MCF 10A (cell line): ENCODE data around the gene SLC6A6. TPM values are rescaled to one million over a fixed set of nuclear protein-coding genes. Genes with fewer than 3 reads are reported as not detected.

Experiments used
- BruUV-seq: library from RNA; stranded (reverse); fragments of 400-500 nt; replicated peaks from 2 replicates; lab custom pipeline; 2021; lab: Mats Ljungman, UMichigan
- CTCF ChIA-PET: fragments of 300-600 bp; sonication (Branson Sonifier 250); formaldehyde crosslinking; extraction: SDS; loops from one replicate; lab custom pipeline; 2021; ENCODE audit warnings: antibody characterized with exemption, inconsistent platforms; lab: Yijun Ruan, JAX
- POLR2A ChIA-PET: fragments of 300-600, 350-650 bp; sonication (Branson Sonifier 250); formaldehyde crosslinking; extraction: SDS; loops from one replicate; lab custom pipeline; 2020; ENCODE audit warnings: antibody characterized with exemption, inconsistent platforms; lab: Yijun Ruan, JAX
- DNase-seq: peaks from one replicate; pipeline ENCODE4 v3.0.0-alpha.2; 2018; ENCODE audit not compliant: unreplicated experiment
- H3K27ac Mint-ChIP-seq: one replicate; pipeline ENCODE4 v1.8.0; 2022; ENCODE audit warnings: mild to moderate bottlenecking, low read depth, mixed read lengths; ENCODE audit not compliant: unreplicated experiment
- H3K27me3 Mint-ChIP-seq: one replicate; pipeline ENCODE4 v1.8.0; 2022; ENCODE audit warnings: mixed read lengths; ENCODE audit not compliant: insufficient read depth, unreplicated experiment
- H3K36me3 Mint-ChIP-seq: one replicate; pipeline ENCODE4 v1.8.0; 2022; ENCODE audit warnings: mild to moderate bottlenecking, moderate library complexity, mixed read lengths; ENCODE audit not compliant: insufficient read depth, unreplicated experiment
- H3K4me1 Mint-ChIP-seq: one replicate; pipeline ENCODE4 v1.8.0; 2022; ENCODE audit warnings: mixed read lengths; ENCODE audit not compliant: insufficient read depth, unreplicated experiment
- H3K4me3 Mint-ChIP-seq: one replicate; pipeline ENCODE4 v1.8.0; 2022; ENCODE audit warnings: mild to moderate bottlenecking, moderate library complexity, mixed read lengths; ENCODE audit not compliant: unreplicated experiment
- H3K9me3 Mint-ChIP-seq: one replicate; pipeline ENCODE4 v1.8.0; 2022; ENCODE audit warnings: mixed read lengths; ENCODE audit not compliant: unreplicated experiment
- CTCF ChIP-seq: fragments of 200-600 bp; IDR thresholded peaks from one replicate; pipeline ENCODE4 v1.8.0; 2022; ENCODE audit warnings: antibody characterized with exemption, mild to moderate bottlenecking; ENCODE audit not compliant: unreplicated experiment
- intact Hi-C: fragments of 100-400 bp; cut with micrococcal nuclease; formaldehyde crosslinking; loops from 2 replicates; pipeline ENCODE4 v1.14.1; 2022
- total RNA-seq: library from RNA; stranded (reverse); gene quantifications from 2 replicates; pipeline ENCODE4 v1.2.3, GENCODE V29; 2022

Gene SLC6A6
- total RNA-seq, 1 experiment from 2014 or later: 7.6 TPM

DNA sequence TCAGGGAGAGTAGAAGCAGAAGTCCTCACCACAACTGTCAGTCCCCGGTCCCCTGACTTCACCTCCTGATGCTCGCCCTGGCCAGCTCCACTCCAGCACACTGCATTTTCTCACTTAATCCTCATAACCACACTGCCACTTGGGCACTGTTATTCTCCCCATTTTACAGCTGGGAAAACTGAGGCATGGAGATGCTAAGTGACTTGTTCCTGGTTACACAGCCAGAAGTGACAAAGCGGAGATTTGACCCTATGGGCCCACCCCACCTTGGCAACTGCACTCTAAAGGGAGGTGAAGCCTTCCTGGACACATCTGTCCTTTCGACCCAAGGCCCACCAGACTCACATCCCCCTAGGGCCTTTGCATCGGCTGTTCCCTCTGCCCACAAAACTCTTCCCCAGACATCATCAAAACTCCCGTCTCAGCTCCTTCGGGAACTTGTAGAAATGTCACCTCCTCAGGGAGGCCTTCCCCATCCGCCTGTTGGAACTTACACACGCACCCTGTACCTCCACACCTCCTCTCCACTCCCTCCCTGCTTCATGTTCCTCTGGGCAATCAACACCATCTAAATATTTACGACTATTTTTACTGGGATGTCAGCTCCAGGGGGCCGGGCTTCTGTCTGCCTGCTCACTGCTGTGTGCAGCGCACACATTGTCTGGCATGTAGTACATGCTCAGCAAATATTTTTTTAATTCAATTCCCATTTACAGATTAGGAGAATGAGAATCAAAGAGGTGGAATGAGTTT, 134.6 kb downstream of the SLC6A6 start:
- ChIA-PET POLR2A (no interaction called here), CTCF (interaction anchor here (0.7 to 1.6 kb wide), 2 partner anchors 28 to 314 kb away, joined by 3 to 5 read pairs; no protein-coding TSS in a partner anchor)
- H3K4me1 Mint-ChIP-seq: peaks cover 5% of the 10 kb centered on the region
- intact Hi-C loops: no loop called here
- no peak for DNase-seq
- no peak for TF ChIP-seq CTCF
- no peaks in the 10 kb centered on the region for H3K9me3 Mint-ChIP-seq
- H3K4me3 Mint-ChIP-seq: no peak overlapping the region
- no TSS peak for BruUV-seq
- no peaks in the 10 kb centered on the region for H3K36me3 Mint-ChIP-seq
- no peak overlapping the region for H3K27ac Mint-ChIP-seq
- H3K27me3 Mint-ChIP-seq: no peaks in the 10 kb centered on the region

- BruUV-seq: no TSS peak
- no peaks in the 10 kb centered on the region for H3K36me3 Mint-ChIP-seq
- no peak for DNase-seq
- no peak overlapping the region for H3K27ac Mint-ChIP-seq
- ChIA-PET CTCF (interaction anchor here (1.3 to 1.6 kb wide), 3 partner anchors 10 to 383 kb away, joined by 3 to 5 read pairs (median 3); no protein-coding TSS in a partner anchor), POLR2A (no interaction called here)
- no peak for TF ChIP-seq CTCF
- intact Hi-C loops: no loop called here
- no peaks in the 10 kb centered on the region for H3K9me3 Mint-ChIP-seq
- H3K27me3 Mint-ChIP-seq: no peaks in the 10 kb centered on the region
- no peak overlapping the region for H3K4me3 Mint-ChIP-seq
- peaks cover 4% of the 10 kb centered on the region for H3K4me1 Mint-ChIP-seq
Measured at GRCh38 chr3:14537590-14538450, 135.4 kb downstream of the SLC6A6 start.

DNA sequence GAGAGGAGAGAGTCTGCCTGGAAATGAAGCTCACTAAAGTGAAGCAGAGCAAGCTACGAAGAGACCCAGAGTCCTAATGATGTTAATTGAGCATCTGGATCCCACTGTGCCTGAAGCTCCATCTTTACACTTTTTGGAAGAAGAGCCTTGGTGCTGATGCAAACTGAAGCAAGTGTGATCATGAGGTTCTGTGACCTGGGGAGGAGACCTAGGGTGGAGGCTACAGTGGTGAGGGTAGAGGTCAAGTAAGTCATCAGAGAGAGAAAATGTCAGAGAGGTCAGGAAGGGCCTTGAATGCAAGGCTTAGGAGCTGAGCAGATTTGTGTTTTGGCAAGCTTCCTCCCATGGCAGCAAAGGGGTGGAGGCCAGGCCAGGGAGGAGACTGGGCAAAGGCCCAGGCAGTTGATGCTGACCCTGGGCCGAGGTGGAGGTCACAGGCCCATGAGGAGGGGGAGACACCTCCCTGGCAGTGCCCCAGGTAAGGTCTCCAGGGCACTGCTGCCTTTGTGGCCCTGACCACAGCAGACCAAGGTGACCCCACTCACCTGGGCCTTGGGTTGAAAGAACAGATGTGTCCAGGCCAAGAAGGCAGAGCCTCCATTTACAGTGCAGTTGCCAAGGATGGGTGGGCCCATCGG, 136.2 kb downstream of the SLC6A6 start:
- CTCF ChIA-PET: interaction anchor here (1.3 to 1.4 kb wide), 2 partner anchors 9 to 383 kb away, joined by 3 read pairs; no protein-coding TSS in a partner anchor
- DNase-seq: no peak

More for the DNA sequence above, 136.2 kb downstream of the SLC6A6 start:
- intact Hi-C loops: no loop called here
- Mint-ChIP-seq H3K9me3 (no peaks in the 10 kb centered on the region), H3K4me1 (no peaks in the 10 kb centered on the region), H3K36me3 (no peaks in the 10 kb centered on the region), H3K27ac (no peak overlapping the region), H3K4me3 (no peak overlapping the region), H3K27me3 (no peaks in the 10 kb centered on the region)
- POLR2A ChIA-PET: no interaction called here
- TF ChIP-seq CTCF: no peak
- BruUV-seq: no TSS peak

Other genes starting within 250 kb of the SLC6A6 start
- 73.3 and 83.6 TPM in 2 replicates for gene XPC, start 224.0 kb upstream of the SLC6A6 start, total RNA-seq
- 10.2 and 12.9 TPM in 2 replicates for gene LSM3, start 223.8 kb upstream of the SLC6A6 start, total RNA-seq
- gene GRIP2, start 137.7 kb downstream of the SLC6A6 start, total RNA-seq: not detected in 2 replicates
- 25.4 and 28.7 TPM in 2 replicates for gene CCDC174, start 249.2 kb downstream of the SLC6A6 start, total RNA-seq